Esophagus squamous epithelium (tissue), 5 donors: ENCODE data around the gene TNIK. TPM values are rescaled to one million over a fixed set of nuclear protein-coding genes. Genes with fewer than 3 reads are reported as not detected.

Experiments
- DNase-seq: peaks from one replicate; lab custom pipeline; 2025; lab: John Stamatoyannopoulos, UW
- H3K27ac ChIP-seq, 4 donors: fragments of 200-600 bp; sonication (generic); one replicate each; pipeline ENCODE4 v1.5.1; 2016 to 2019; ENCODE audit warnings: mild to moderate bottlenecking in 1 of 4
- H3K27me3 ChIP-seq, 4 donors: fragments of 200-600 bp; sonication (generic); 1 replicate in 3 of 4; 2 replicates in 1 of 4; pipeline versions ENCODE4 v1.5.1 to v1.6.0; 2017 to 2021; ENCODE audit warnings: antibody characterized with exemption in 1 of 4
- H3K36me3 ChIP-seq, 3 donors: fragments of 200-600 bp; sonication (generic); one replicate each; pipeline ENCODE4 v1.5.1; 2016 to 2019
- H3K4me1 ChIP-seq, 3 donors: fragments of 200-600 bp; sonication (generic); one replicate each; pipeline ENCODE4 v1.5.1; 2017 to 2019
- H3K4me3 ChIP-seq, 4 donors: fragments of 200-600 bp; sonication (generic); 1 replicate in 3 of 4; 2 replicates in 1 of 4; pipeline ENCODE4 v1.5.1; 2016 to 2019; ENCODE audit warnings: mild to moderate bottlenecking in 2 of 4, moderate library complexity in 1 of 4
- H3K9me3 ChIP-seq, 3 donors: fragments of 200-600 bp; sonication (generic); one replicate each; pipeline ENCODE4 v1.5.1; 2016 to 2019
- POLR2A ChIP-seq, 4 donors: fragments of 450-650 bp; IDR thresholded peaks; one replicate each; pipeline ENCODE4 v1.6.1; 2017; ENCODE audit warnings: antibody characterized with exemption in 4 of 4, mild to moderate bottlenecking in 4 of 4, moderate library complexity in 3 of 4
- WGBS, 2 donors: methylation state at CpG; one replicate each; pipeline ENCODE4 v1.1.5; 2018; 5-methylcytosine and 5-hydroxymethylcytosine counted together
- intact Hi-C: fragments of 100-400 bp; cut with DNase I; formaldehyde crosslinking; loops from one replicate; pipeline ENCODE4 v1.15.0; 2022
- total RNA-seq, 4 donors: library from RNA; depleted of rRNA; stranded (reverse); fragments of >200 nt; gene quantifications; one replicate each; pipeline ENCODE4 v1.1.0, GENCODE V29; 2016
- TF ChIP-seq, protein P1 (sequence below), 6 experiments: fragments of 450-650 bp in 4 of 6; fragments of 200-600 bp in 2 of 6; sonication (generic) in 2 of 6; IDR thresholded peaks; one replicate each; pipeline ENCODE4 v1.5.1; 2016 to 2019; ENCODE audit warnings: antibody characterized with exemption in 6 of 6, mild to moderate bottlenecking in 4 of 6, moderate library complexity in 4 of 6
- donor health status: DM: yes; HTN: yes; CAD: no.

The TNIK gene
- total RNA-seq, 4 donors from 2014 or later: 2.2 to 11.6 (median 4.7) TPM

DNA sequence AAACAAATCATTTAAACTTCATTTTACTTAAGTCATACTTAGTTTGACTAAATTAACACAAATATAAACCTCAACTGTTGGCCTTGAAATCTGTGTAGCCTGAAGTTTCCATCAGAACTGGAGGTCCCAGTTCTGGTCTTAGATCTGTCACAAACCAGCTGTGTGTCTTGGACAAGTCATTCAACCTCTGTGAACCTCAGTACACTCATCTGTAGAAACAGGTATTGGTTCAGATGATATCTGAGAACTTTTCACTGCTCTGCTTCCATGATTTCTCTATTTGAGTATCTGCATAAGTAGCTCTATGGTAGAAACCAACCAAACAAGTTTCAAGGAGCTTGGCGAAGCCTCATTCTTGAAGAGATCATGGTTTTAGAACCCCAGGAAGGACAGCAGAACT, 373.3 kb downstream of the TNIK start:
- Histone ChIP-seq H3K9me3 (no peaks in the 10 kb centered on the region), H3K4me3 (no peak overlapping the region), H3K4me1 (peaks cover 4 to 19% (median 13%) of the 10 kb centered on the region in 3 donors), H3K27me3 (no peaks in the 10 kb centered on the region), H3K36me3 (peaks cover 0 to 10% (median 0%) of the 10 kb centered on the region in 3 donors), H3K27ac (no peak overlapping the region)
- TF ChIP-seq, protein P1, sequence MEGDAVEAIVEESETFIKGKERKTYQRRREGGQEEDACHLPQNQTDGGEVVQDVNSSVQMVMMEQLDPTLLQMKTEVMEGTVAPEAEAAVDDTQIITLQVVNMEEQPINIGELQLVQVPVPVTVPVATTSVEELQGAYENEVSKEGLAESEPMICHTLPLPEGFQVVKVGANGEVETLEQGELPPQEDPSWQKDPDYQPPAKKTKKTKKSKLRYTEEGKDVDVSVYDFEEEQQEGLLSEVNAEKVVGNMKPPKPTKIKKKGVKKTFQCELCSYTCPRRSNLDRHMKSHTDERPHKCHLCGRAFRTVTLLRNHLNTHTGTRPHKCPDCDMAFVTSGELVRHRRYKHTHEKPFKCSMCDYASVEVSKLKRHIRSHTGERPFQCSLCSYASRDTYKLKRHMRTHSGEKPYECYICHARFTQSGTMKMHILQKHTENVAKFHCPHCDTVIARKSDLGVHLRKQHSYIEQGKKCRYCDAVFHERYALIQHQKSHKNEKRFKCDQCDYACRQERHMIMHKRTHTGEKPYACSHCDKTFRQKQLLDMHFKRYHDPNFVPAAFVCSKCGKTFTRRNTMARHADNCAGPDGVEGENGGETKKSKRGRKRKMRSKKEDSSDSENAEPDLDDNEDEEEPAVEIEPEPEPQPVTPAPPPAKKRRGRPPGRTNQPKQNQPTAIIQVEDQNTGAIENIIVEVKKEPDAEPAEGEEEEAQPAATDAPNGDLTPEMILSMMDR (IDR thresholded peaks at IDR 0.05): no peak
- no peak for TF ChIP-seq POLR2A (IDR thresholded peaks at IDR 0.05)
- intact Hi-C loops: no loop called here
- 88% methylated on average over 1 of the region's 1 CpG; no CpG with 5 or more reads in 1 of the 2 donors for WGBS, 2 donors
- no peak for DNase-seq

DNA sequence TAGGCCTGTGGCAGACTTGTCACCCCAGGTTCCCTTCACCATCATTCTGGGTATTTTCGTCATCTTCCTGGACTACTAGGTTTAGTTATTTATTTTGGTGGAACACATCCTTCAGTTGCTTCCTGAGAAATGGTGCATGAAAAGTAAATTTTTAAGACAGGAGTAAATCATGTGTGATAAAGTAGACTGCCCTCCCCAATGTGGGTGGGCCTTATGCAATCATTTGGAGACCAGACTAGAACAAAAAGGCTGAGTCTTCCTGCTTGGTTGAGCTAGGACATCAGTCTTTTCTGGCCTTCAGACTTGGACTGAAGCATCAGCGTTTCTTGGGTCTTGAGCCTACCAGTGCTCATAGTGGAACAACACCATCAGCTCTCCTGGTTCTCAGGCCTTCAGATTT, 382.9 kb downstream of the TNIK start:
- H3K9me3 ChIP-seq: no peaks in the 10 kb centered on the region
- TF ChIP-seq, protein P1 (IDR thresholded peaks at IDR 0.05): no peak
- TF ChIP-seq POLR2A (IDR thresholded peaks at IDR 0.05): no peak
- DNase-seq: no peak
- H3K4me1 ChIP-seq: no peaks in the 10 kb centered on the region
- no peak overlapping the region for H3K4me3 ChIP-seq
- 91 to 95% methylated on average over 2 of the region's 2 CpGs for WGBS, 2 donors
- H3K27me3 ChIP-seq: no peaks in the 10 kb centered on the region
- no peak overlapping the region for H3K27ac ChIP-seq
- intact Hi-C loops: no loop called here
- peaks cover 0 to 13% (median 0%) of the 10 kb centered on the region in 3 donors for H3K36me3 ChIP-seq

DNA sequence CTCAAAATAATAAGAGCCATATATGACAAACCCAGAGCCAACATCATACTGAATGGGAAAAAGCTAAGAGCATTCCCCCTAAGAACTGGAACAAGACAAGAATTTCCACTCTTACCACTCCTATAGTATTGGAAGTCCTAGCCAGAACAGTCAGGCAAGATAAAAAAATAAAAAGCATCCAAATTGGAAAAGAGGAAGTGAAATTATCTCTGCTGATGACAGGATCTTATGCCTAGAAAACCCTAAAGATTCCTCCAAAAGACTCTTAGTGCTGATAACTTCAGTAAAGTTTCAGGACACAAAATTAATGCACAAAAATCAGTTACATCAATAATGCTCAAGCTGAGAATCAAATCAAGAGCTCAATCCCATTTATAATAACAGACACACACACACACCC, 387.8 kb downstream of the TNIK start:
- Histone ChIP-seq H3K36me3 (peaks cover 0 to 10% (median 0%) of the 10 kb centered on the region in 3 donors), H3K9me3 (no peaks in the 10 kb centered on the region), H3K4me3 (no peak overlapping the region), H3K27ac (no peak overlapping the region), H3K27me3 (no peaks in the 10 kb centered on the region), H3K4me1 (no peaks in the 10 kb centered on the region)
- TF ChIP-seq, protein P1 (IDR thresholded peaks at IDR 0.05): no peak
- no peak for TF ChIP-seq POLR2A (IDR thresholded peaks at IDR 0.05)
- no peak for DNase-seq
- intact Hi-C loops: no loop called here

DNA sequence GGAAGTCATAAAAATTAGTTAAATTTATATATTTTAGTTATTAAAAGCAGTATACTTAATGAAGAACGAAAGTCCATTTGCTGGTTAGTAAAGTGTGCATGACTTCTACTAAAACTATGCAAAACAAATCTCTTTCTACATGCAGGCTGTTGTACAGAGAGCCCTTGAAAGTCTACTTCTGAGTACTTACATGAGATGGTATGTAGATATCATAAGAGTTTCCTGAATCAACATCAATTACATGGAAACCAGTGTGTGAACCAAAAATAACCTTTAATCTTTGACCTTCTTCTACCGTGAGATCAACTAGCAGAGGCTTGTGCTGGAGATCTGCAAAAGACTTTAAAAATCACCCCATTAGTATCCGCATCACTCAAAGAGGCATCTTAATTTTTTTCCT, 391.5 kb downstream of the TNIK start:
- Histone ChIP-seq H3K36me3 (peaks cover 0 to 13% (median 0%) of the 10 kb centered on the region in 3 donors), H3K9me3 (no peaks in the 10 kb centered on the region), H3K27ac (no peak overlapping the region), H3K27me3 (no peaks in the 10 kb centered on the region), H3K4me1 (no peaks in the 10 kb centered on the region), H3K4me3 (no peak overlapping the region)
- no peak for DNase-seq
- intact Hi-C loops: no loop called here
- TF ChIP-seq POLR2A (IDR thresholded peaks at IDR 0.05): no peak
- 89 to 93% methylated on average over 3 of the region's 3 CpGs for WGBS, 2 donors

DNA sequence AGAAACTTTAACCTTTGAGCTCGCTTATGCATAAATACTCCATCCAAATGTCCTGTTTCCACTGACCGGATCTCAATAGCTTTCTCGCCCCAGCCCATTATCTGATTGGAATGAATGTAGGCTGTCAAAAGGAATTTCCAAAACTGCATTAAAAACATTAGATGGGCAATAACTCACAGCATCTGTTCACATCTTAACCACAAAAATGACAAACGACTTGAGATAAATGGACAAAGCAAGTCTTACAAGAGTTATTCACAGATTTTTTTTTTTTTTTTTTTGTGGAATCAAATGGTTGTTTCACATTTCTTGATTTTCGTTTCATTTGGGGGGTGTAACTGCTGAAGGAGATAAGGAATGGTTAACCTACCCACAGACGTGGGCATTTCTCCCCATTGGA, 394.0 kb downstream of the TNIK start:
- 82 to 83% methylated on average over 6 of the region's 6 CpGs for whole genome bisulfite sequencing, 2 donors
- Histone ChIP-seq H3K36me3 (peaks cover 0 to 13% (median 0%) of the 10 kb centered on the region in 3 donors), H3K4me1 (no peaks in the 10 kb centered on the region), H3K9me3 (no peaks in the 10 kb centered on the region), H3K27me3 (no peaks in the 10 kb centered on the region), H3K27ac (no peak overlapping the region), H3K4me3 (no peak overlapping the region)
- intact Hi-C loops: no loop called here
- no peak for DNase-seq
- TF ChIP-seq, protein P1 (IDR thresholded peaks at IDR 0.05): no peak
- TF ChIP-seq POLR2A (IDR thresholded peaks at IDR 0.05): no peak

DNA sequence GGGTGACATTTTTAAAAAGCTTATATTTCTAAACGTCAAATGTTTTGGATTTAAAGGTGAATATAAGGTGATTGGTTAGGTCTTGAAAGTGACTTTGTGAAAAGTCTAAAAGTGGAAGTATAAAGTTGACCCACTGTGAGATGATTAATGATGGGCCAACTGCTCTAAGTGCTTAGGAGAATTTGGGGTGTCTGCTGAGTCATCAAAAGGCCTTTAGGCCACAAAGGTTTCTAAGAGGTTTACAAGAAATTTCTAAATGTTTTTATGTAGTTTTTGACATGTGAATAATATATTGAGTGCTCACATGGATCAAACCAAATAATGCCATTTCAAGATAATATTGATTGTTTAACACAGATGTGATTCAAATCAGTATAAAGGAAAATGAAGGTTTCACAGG, 394.5 kb downstream of the TNIK start:
- no peak overlapping the region for H3K27ac ChIP-seq
- no peaks in the 10 kb centered on the region for H3K4me1 ChIP-seq
- no peak overlapping the region for H3K4me3 ChIP-seq
- intact Hi-C loops: no loop called here
- 72 to 88% methylated on average over 1 of the region's 1 CpG for WGBS, 2 donors
- TF ChIP-seq, protein P1 (IDR thresholded peaks at IDR 0.05): no peak
- no peak for TF ChIP-seq POLR2A (IDR thresholded peaks at IDR 0.05)
- peaks cover 0 to 13% (median 0%) of the 10 kb centered on the region in 3 donors for H3K36me3 ChIP-seq
- H3K9me3 ChIP-seq: no peaks in the 10 kb centered on the region
- H3K27me3 ChIP-seq: no peaks in the 10 kb centered on the region
- no peak for DNase-seq
